ENCODE data around the gene KRIT1.
"Not testable (repeated sequence)": the region's sequence is repeated elsewhere in the genome, so short reads cannot be mapped to it uniquely, and the experiment has no call there.

KRIT1 gene

DNA sequence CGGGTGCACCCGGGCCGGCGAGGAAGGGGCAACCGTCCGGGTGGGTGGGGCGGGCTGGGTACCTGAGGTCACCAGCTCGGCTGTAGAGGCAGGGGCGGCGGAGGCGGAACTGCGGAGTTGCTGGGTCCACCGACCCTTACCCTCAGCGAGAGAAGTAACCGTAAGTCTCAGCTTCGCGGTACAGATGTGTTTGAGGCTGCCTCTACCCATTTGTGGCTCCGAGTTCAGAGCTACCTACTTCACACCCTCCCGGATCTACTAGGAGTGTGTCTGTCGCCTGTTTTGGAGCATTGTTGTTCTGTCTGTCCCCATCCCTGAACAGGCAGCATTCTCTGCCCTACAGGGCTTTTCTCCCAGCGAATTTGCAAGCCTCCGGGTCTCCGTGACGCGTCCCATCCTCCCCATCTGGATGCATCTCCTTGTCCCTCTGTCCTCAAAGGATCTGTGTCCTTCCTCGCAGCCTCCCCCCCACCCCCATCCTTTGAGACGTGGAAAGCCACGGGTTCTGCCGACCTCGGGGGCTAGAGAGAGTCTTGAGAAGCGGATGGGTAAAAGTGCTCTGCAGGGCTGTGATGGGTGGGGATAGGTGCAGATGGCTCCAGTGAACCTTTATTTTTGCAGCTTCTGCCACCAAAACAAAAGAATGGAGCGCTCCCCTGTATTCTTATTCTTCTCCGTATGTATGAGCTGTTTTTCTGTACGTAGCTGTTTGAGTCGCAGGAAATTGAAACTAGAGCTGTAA lies 817 bp upstream of the KRIT1 start:
- peak; percentile 11 to 24 for DNase-seq

DNA sequence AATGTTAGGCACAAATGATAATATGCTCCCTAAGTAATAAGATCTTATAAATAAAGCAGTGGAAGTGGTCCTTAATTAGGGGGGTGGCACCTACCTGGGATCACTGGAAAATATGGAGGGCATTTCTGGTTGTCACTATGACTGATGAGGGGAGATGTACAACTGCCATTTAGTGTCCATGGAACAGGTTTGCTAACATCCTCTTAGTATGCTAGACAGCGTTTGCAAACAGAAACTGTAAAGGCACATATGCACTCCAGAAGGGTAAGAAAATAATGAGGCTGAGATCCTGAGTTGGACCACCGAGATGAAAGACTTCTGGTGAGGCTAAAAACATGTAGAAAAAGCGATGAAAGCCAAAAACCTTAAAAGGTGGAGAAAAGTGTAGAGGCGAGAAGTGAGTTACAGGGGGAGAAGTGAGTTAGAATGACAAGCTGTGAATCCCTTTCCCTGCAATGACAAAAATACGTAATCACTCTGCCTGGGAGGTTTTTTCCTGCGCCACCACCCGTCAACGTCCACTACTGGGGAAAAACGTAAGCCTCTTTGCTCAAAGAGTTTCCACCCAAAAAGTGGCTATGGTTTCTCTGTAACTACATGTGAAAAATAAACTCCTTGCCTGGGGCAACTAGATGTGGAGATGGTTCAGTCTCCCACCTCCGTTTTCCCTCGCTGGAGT lies 767 bp downstream of the KRIT1 start:
- no peak for DNase-seq

DNA sequence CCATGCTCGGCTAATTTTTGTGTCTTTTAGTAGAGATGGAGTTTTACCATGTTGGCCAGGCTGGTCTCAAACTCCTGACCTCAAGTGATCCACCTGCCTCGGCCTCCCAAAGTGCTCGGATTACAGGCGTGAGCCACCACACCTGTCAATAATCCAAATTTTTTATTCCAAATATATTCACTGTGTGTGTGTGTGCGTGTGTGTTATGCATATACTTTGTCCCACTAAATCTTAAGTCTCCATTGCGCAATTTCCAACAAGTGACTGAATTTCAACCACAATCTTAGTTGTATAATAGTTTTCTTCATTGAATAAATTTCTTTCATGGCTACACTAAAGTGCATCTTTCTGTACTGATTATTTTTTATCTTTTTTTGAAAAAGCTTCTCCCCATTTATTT lies 2.7 kb downstream of the KRIT1 start:
- DNase-seq, result no peak

DNA sequence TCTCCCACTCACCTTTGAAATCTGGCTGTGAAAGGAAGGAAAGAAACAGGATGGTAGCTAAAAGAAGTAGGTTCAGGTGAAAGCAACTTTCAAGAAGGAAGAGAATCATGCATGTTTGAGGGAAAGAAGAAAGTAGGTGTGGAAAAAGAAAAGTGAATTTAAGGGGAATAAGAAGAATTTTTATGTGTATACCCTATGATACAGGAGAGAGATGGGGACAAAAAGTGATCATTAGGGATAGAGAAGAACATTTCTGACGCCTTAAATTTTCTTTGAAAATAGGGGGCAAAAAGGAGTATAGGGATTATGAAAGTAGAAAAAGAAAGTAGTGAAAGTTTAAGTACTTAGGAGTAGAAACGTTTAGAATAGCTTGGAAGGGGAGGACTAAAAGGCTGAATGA lies 15.2 kb downstream of the KRIT1 start:
- DNase-seq, result no peak

DNA sequence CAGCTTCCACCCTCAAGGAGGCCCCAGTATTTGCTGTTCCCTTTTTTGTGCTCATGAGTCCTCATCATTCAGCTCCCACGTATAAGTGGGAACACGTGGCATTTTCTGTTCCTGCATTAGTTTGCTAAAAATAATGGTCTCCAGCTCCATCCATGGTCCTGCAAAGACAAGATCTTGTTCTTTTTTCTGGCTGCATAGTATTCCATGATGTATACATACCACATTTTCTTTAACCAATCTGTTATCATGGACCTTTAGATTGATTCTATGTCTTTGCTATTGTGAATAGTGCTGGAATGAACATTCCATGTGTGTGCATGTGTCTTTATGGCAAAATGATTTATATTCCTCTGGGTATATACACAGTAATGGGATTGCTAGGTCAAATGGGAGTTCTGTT lies 17.0 kb downstream of the KRIT1 start:
- no peak for DNase-seq

DNA sequence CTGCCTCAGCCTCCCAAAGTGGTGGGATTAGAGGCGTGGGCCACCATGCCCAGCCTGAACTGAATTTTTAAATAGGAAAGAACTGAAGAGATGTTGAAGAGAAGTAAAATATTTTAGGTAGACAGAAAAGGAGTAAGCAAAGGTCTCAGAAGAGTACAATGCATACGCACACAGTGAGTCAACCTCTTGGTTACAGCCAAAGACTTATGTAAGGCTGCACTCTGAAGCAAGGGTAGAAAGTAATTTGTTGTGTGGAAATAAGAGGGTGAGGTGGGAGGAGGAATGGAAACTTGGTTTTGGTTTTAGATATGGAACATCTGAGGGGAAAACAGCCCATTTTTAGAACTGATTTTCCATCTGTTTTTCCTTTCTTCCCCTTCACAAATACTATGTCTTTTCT lies 17.6 kb downstream of the KRIT1 start:
- no peak for DNase-seq

DNA sequence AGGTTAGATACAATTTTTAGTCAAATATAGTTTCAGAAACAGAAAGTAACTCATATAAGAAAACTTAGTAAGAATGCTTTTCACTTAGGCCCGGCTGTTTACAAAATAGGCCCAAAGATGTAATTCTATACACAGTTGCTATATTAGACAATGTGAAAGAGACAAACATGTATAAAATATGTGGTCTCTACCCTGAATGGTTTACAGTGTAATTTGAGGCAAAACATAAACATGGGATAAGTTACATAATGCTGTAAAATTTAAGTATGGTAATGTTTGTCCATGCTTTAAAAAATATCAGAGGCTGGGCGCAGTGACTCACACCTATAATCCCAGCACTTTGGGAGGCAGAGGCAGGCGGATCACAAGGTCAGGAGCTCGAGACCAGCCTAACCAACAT lies 18.7 kb downstream of the KRIT1 start:
- no peak for DNase-seq

DNA sequence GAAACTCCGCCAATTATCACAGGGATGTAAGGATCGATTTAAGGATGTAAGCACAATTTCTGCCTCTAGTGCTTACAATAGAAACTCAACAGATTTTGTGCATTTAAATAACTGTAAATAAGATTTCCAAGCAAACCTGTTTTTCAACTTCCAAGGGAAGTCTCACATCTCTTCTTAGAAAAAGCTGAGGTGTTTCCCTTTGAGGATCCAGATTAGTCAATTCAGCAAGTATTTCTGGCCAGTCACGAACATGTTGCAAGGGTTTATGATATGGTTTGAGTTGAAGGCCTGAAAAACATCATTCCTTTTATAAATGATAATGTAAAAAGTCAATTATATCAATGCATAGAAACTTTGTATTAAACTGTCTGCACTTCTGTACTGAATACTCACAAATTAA lies 23.9 kb downstream of the KRIT1 start:
- DNase-seq, result no peak

DNA sequence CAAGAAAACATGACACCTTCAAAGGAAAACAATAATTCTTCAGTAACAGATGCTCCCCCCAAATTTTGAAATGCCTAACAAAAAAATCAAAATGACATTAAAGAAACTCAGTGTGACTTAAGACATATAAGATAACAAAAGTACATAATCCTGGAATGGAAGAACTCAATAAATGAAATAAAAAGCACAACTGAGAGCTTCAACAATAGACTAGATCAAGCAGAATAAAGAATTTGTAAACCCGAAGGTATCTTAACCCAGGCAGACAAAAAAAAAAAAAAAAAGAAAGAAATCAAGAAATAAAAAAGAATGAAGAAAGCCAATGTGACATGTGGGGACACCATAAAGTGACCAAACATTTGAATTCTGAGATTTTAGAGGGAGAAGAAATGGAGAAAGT lies 39.0 kb downstream of the KRIT1 start:
- DNase-seq, result no peak

DNA sequence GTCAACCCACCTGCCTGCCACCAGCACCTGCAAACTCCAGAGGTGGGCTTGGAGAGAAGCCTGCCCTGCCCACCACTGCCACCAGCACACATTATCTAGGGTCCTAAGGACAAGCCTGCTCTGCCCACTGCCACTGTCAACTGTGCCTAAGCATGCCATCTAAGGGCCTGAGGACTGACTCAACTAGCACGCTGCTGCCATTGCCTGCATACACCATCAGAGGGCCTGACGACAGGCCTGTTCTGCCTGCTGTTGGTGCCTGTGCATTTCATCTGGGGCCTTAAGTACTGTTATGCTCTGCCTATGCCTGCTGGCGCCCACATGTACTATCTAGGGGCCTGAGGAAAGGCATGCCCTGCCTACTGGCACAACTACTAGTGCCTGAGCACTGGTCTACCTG lies 39.7 kb downstream of the KRIT1 start:
- no peak for DNase-seq

DNA sequence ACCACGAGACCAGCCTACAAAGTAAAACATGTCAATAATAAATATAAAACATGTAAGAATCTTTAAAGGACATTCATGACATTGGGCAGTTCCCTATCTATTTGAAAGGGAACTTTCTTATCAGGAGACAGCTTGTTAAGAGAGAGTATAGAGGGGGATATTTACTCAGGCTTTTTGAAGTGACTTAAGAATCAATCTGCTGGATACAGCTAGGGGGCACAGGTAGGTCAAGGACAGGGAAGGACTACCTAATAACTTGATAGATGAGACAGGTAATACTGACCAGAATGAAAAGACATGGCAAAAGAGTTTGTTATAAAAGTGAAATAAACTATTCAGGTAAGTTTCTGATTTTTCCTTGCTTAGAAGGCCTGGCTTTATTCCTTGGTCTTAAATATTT lies 44.9 kb downstream of the KRIT1 start:
- DNase-seq, result no peak

DNA sequence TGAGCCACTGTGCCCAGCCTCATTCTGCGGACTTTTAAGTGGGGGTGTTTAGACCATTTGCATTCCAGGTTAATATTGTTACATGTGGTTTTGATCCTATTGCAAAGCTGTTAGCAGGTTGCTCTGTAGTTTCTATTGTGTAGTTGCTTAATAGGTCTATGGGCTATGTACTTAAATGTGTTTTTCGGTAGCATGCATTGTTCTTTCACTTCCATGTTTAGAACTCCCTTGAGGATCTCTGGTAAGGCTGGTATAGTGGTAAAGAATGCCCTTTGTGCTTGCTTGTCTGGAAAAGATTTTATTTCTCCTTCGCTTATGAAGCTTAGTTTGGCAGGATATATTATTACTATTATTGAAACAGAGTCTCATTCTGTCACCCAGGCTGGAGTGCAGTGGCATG lies 53.4 kb downstream of the KRIT1 start:
- DNase-seq, result no peak

DNA sequence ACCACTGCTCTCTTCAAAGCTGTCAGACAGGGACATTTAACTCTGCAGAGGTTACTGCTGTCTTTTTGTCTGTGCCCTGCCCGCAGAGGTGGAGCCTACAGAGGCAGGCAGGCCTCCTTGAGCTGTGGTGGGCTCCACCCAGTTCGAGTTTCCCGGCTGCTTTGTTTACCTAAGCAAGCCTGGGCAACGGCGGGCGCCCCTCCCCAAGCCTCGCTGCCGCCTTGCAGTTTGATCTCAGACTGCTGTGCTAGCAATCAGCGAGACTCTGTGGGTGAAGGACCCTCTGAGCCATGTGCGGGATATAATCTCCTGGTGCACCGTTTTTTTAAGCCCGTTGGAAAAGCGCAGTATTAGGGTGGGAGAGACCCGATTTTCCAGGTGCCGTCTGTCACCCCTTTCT lies 56.5 kb downstream of the KRIT1 start:
- not testable (repeated sequence) for DNase-seq

DNA sequence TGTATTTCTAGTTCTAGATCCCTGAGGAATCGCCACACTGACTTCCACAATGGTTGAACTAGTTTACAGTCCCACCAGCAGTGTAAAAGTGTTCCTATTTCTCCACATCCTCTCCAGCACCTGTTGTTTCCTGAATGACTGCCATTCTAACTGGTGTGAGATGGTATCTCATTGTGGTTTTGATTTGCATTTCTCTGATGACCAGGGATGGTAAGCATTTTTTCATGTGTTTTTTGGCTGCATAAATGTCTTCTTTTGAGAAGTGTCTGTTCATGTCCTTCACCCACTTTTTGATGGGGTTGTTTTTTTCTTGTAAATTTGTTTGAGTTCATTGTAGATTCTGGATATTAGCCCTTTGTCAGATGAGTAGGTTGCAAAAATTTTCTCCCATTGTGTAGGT lies 61.4 kb downstream of the KRIT1 start:
- DNase-seq, result not testable (repeated sequence)

DNA sequence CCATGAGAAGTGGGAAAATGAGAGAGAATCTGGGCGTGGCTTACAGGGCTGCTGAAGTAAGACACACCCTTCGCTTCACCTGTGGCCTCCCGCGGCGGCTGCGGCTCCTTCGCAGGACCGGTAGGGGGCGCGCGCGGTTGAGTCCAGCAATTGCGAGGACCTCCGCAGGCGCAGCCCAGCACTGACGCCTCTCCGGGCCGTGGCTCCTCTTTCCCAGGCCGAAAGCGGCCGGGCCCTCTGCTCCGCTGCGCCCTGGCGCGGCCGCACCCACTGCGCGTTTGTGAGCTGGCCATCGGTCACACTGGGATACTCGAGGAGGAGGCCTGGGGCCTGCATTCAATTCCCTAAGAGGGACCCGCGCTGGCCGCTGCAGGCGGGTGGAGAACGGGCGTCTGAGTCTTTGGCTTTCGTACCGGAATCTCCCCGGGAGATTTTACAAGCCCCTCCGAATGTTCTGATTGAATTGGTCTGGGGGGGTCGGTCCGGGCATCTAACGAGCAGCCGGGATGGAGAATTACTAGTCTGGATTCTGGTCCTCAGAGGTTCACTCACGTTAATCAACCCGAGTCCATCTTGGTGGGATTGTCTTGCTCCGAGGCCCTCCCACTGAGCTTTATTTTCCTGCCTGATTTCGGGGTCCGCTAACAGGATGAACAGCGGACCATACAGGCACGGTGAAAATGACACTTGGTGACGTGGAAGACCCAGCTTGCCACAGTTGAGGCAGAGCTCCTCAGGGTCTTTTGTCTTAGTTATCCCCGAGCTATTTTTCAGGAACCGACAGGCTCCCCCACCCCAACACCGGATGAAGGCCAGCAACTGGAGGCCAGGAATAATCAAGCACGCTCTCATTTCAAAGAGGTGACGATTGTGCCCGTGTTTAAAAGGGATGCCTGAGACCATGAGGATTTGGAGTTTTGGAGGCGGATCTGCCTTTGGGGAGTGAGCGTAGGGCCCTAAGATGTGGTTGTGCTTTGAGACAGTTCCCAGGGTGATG lies 66.5 kb downstream of the KRIT1 start, which contains the start of gene LRRD1:
LRRD1 (minus strand) TSS at position 215 of the 997 bp plus-strand sequence. CDS start 13,940 bp downstream, outside the sequence.
- peak; percentile 91 to 94 for DNase-seq

DNA sequence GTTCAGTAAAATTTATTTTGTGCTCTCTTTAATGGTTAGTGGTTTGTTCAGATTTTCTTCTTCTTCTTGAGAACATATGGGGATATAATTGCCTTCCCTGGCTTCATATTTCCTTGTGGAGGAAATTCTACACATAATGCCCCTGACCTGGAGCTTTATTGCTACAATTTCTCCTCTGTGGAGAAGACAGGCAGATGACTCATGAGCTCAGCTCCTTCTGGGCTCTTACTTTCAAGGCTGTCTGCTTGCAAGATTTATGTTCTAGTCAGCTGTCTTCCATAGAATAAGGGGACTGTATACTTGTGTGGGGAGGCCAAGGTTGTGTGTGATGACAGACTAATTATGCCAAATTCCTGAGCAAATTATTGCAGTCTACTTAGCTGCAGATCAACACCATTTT lies 68.4 kb downstream of the KRIT1 start:
- no peak for DNase-seq

DNA sequence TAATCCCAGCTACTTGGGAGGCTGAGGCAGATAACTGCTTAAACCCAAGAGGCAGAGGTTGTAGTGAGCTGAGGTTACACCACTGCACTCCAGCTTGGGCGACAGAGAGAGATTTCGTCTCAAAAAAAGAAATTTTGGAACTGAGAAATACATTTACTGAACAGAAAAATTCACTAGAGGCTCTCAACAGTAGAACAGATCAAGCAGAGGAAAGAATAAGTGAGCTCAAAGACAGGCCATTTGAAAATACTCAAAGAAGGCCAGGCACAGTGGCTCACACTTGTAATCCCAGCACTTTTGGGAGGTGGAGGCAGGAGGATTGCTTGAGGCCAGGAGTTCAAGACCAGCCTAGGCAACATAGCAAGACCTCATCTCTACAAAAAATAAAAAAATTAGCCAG lies 76.2 kb downstream of the KRIT1 start:
- not testable (repeated sequence) for DNase-seq

DNA sequence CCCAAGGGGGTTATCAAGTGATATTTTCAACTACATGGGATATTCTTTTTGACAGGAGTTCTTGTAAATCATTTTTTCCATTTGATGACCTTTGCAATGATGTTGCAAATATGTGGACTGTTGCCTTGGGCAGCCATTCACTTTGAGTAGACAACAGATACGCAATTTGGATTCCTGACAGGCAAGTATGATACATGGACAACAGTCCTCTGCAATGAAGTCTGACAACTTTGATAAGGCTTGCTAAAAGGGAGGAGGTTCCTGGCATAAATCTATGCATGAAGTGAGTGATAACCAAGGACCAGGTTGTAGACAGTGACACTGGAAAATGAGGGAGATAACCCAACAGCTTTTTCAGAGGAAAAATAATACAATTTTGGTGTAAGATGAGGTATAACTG lies 84.4 kb downstream of the KRIT1 start:
- no peak for DNase-seq

DNA sequence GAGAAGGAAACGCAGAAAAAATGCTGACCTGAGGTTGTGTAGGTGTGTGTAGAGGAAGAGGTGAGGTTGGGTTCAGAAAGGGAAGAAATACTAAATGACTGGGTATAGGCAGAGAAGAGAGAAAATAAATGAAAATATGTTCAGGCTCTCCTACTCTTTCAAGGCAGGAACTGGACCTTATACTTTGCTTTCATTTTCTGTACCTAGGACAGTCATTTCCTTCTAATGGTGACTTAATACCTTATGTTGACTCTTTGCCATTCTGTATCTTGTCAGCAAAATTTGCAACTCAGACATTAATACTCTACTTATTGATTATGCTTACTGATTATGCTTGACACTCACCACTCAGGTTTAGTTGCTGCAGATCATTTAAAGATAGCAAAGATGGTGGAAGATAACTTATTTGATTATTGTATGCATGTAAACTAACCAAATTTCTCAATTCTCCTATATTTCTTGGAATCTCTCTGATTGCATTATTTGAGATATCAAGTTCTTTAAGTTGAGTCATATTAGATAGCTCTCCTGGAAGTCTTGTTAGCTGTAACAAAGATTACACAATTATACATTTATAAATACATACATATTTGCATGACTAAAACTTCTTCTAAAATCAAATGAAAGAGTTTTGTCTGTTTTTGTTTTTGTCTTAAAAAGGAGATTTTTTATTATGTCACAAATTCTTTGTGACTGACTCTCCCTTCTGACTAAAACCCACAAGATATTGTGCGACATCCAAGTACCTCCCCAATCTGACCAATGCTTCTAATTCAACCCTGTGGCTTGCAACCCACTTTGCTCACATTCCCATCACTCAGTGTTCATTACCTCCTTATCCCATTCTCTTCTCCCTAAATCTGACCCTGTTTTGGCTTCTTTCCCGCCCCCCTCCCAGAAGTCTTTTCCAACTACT lies 86.8 kb downstream of the KRIT1 start:
- no peak for DNase-seq

DNA sequence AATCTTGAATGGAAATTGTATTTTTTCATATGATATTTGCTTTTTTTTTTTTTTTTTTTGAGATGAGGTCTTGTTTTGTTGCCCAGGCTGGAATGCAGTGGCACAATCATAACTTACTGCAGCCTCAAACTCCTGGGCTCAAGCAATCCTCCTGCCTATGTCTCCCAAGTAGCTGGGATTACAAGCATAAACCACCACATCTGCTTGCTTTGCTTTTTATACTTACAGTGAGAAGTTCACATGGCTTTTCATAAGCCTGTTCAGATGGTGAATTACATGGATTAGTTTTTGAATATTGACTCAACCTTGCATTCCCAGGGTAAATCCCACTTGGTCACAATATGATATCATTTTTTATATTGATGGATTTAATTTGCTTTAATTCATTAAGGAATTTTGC lies 88.7 kb downstream of the KRIT1 start:
- no peak for DNase-seq

DNA sequence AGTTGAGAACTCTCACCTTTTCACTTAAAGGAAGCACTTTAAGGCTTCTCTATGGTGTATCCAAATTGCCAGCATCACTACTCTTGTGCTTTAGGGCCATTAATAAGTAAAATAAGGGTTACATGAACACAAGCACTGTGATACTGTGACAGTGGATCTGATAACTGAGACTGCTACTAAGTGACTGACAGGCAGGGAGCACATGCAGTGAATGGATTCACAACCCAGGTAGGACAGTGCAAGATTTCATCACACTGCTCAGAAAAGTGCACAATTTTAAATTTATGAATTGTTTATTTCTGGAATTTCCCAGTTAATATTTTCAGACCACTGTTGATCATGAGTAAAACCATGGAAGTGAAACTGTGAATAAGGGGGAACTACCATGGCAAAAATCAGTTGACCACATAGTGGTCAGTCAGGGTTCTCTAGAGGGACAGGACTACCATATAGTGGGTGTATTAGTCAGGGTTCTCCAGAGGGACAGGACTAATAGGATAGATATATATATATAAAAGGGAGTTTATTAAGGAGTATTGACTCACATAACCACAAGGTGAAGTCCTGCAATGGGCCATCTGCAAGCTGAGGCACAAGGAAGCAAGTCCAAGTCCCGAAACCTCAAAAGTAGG lies 90.5 kb downstream of the KRIT1 start:
- no peak for DNase-seq
